HepG2 (cell line): ENCODE data around the gene PXMP4. TPM values are rescaled to one million over a fixed set of nuclear protein-coding genes. Genes with fewer than 3 reads are reported as not detected.

Experiments used
- ATAC-seq: fragments of 200-7000 bp; cut with Tn5 transposase; 3 replicates; pipeline ENCODE4 v1.9.1; 2020; ENCODE audit warnings: mild to moderate bottlenecking, moderate library complexity
- BruUV-seq: library from RNA; stranded (reverse); fragments of 400-500 nt; replicated peaks from 2 replicates; lab custom pipeline; 2021; lab: Mats Ljungman, UMichigan
- CTCF ChIA-PET: fragments of 300-600 bp; formaldehyde crosslinking; extraction: SDS; loops from one replicate; lab custom pipeline; 2021; ENCODE audit warnings: low total read pairs, inconsistent platforms, low intra/inter-chr PET ratio; lab: Yijun Ruan, JAX
- POLR2A ChIA-PET: fragments of 350-600 bp; sonication (Branson Sonifier 250); formaldehyde crosslinking; loops from one replicate; lab custom pipeline; 2020; ENCODE audit warnings: antibody characterized with exemption, inconsistent platforms; lab: Yijun Ruan, JAX
- DNase-seq: peaks from one replicate; pipeline ENCODE4 v3.0.0-alpha.2; 2015; ENCODE audit warnings: low spot score
- FAIRE-seq: peaks from 3 replicates; lab custom pipeline; 2011; peaks lifted over from hg19 to GRCh38; lab: Jason Lieb, UNC
- H2AFZ ChIP-seq: one replicate; pipeline ENCODE4 v1.6.1; 2011; ENCODE audit warnings: low read length, inconsistent platforms
- H3K27ac ChIP-seq: fragments of 300-600 bp; 3 replicates; pipeline ENCODE4 v1.8.0; 2011; ENCODE audit warnings: mixed run types, mild to moderate bottlenecking, mixed read lengths, low read length, inconsistent platforms; ENCODE audit not compliant: insufficient read depth; ENCODE audit errors: extremely low read length
- H3K27me3 ChIP-seq, 2 experiments: fragments of 200-600 bp in 1 of 2; 2 replicates in 1 of 2; 3 replicates in 1 of 2; pipeline versions ENCODE4 v1.6.0 to v1.8.0; 2011; ENCODE audit warnings: low read length in 2 of 2, mild to moderate bottlenecking in 2 of 2, moderate library complexity in 2 of 2, inconsistent platforms in 1 of 2; ENCODE audit not compliant: insufficient read depth in 2 of 2, control insufficient read depth in 1 of 2
- H3K36me3 ChIP-seq, 2 experiments: fragments of 200-600 bp in 1 of 2; replicated peaks in 1 of 2; 2 replicates in 1 of 2; 3 replicates in 1 of 2; pipeline versions ENCODE4 v1.5.1 to v1.8.0; 2011; ENCODE audit warnings: low read length in 2 of 2, inconsistent platforms in 1 of 2; ENCODE audit not compliant: insufficient read depth in 2 of 2, control insufficient read depth in 1 of 2
- H3K4me1 ChIP-seq: 2 replicates; pipeline ENCODE4 v1.5.1; 2012; ENCODE audit warnings: low read length, inconsistent platforms; ENCODE audit not compliant: insufficient read depth
- H3K4me2 ChIP-seq: 2 replicates; pipeline ENCODE4 v1.6.0; 2011; ENCODE audit warnings: low read depth, low read length, inconsistent platforms
- H3K4me3 ChIP-seq, 3 experiments: fragments of 200-600 bp in 1 of 3; sonication (generic), shearing (Covaris generic) in 1 of 3; replicated peaks in 1 of 3; 2 replicates each; pipeline ENCODE4 v1.5.1; 2011 to 2016; ENCODE audit warnings: low read length in 3 of 3, inconsistent platforms in 2 of 3, low read depth in 2 of 3, mild to moderate bottlenecking in 2 of 3, control low read depth in 1 of 3, mixed read lengths in 1 of 3; ENCODE audit not compliant: insufficient read depth in 1 of 3
- H3K79me2 ChIP-seq: one replicate; pipeline ENCODE4 v1.6.1; 2011; ENCODE audit warnings: low read length, inconsistent platforms; ENCODE audit not compliant: insufficient read depth
- H3K9ac ChIP-seq: 2 replicates; pipeline ENCODE4 v1.6.0; 2011; ENCODE audit warnings: mild to moderate bottlenecking, low read depth, low read length, inconsistent platforms; ENCODE audit not compliant: insufficient read depth
- H3K9me3 ChIP-seq: 2 replicates; pipeline ENCODE4 v1.5.1; 2012; ENCODE audit warnings: mild to moderate bottlenecking, low read length
- H4K20me1 ChIP-seq: 2 replicates; pipeline ENCODE4 v1.6.0; 2011; ENCODE audit warnings: inconsistent platforms, mild to moderate bottlenecking, low read length, moderate library complexity; ENCODE audit not compliant: insufficient read depth
- BHLHE40 ChIP-seq: IDR thresholded peaks from 2 replicates; pipeline ENCODE4 v1.6.1; 2011; ENCODE audit warnings: low read length, improper control_type of control experiment
- CHD4 ChIP-seq: fragments of 200-600 bp; sonication (generic); IDR thresholded peaks from 2 replicates; pipeline ENCODE4 v1.7.0; 2017; ENCODE audit warnings: mild to moderate bottlenecking, low read length, borderline replicate concordance
- FOXO4 ChIP-seq: sonication (generic); formaldehyde crosslinking; conservative IDR thresholded peaks from 2 replicates; pipeline ENCODE4 v1.8.1; 2023; ENCODE audit warnings: missing genetic modification reagents
- JUN ChIP-seq: sonication (generic); formaldehyde crosslinking; IDR thresholded peaks from 2 replicates; pipeline ENCODE4 v1.4.0; 2020; ENCODE audit warnings: mild to moderate bottlenecking, missing genetic modification reagents
- KDM1A ChIP-seq: IDR thresholded peaks from 2 replicates; pipeline ENCODE4 v1.6.1; 2016; ENCODE audit warnings: missing compliant biosample characterization
- MED1 ChIP-seq: sonication (generic); formaldehyde crosslinking; IDR thresholded peaks from 2 replicates; pipeline ENCODE4 v1.4.0; 2020; ENCODE audit warnings: missing genetic modification reagents
- MED13 ChIP-seq: sonication (generic); formaldehyde crosslinking; IDR thresholded peaks from 2 replicates; pipeline ENCODE4 v1.5.0; 2020; ENCODE audit warnings: missing genetic modification reagents
- MEIS2 ChIP-seq: sonication (generic); formaldehyde crosslinking; IDR thresholded peaks from 2 replicates; pipeline ENCODE4 v1.9.0; 2021; ENCODE audit warnings: mild to moderate bottlenecking, missing genetic modification reagents
- ONECUT2 ChIP-seq: sonication (generic); formaldehyde crosslinking; IDR thresholded peaks from 2 replicates; pipeline ENCODE4 v1.4.0; 2020; ENCODE audit warnings: missing genetic modification reagents
- RCOR2 ChIP-seq: IDR thresholded peaks from 2 replicates; pipeline ENCODE4 v1.6.1; 2016; ENCODE audit warnings: missing biosample characterization, missing genetic modification reagents
- RXRA ChIP-seq: sonication (generic); formaldehyde crosslinking; IDR thresholded peaks from 2 replicates; pipeline ENCODE4 v1.5.1; 2020; ENCODE audit warnings: missing genetic modification reagents
- ZBTB25 ChIP-seq: IDR thresholded peaks from 2 replicates; pipeline ENCODE4 v1.6.1; 2018; ENCODE audit warnings: missing genetic modification reagents
- ZFP37 ChIP-seq: sonication (generic); formaldehyde crosslinking; IDR thresholded peaks from 2 replicates; pipeline ENCODE4 v1.4.0; 2020; ENCODE audit warnings: missing genetic modification reagents, borderline replicate concordance
- ZNF543 ChIP-seq: sonication (generic); formaldehyde crosslinking; IDR thresholded peaks from 2 replicates; pipeline ENCODE4 v1.4.0; 2020; ENCODE audit warnings: mild to moderate bottlenecking, missing genetic modification reagents
- ZNF546 ChIP-seq: sonication (generic); formaldehyde crosslinking; conservative IDR thresholded peaks from 2 replicates; pipeline ENCODE4 v1.8.1; 2023; ENCODE audit warnings: mild to moderate bottlenecking, missing genetic modification reagents
- ZNF563 ChIP-seq: sonication (generic); formaldehyde crosslinking; IDR thresholded peaks from 2 replicates; pipeline ENCODE4 v1.8.0; 2022; ENCODE audit warnings: mild to moderate bottlenecking, moderate library complexity, missing genetic modification reagents
- ZSCAN21 ChIP-seq: sonication (generic); formaldehyde crosslinking; IDR thresholded peaks from 2 replicates; pipeline ENCODE4 v1.8.0; 2022; ENCODE audit warnings: mild to moderate bottlenecking, missing genetic modification reagents, moderate library complexity, borderline replicate concordance
- WGBS: methylation state at CpG from one replicate; pipeline ENCODE4 v1.1.6; 2017; ENCODE audit warnings: low lambda C conversion rate; 5-methylcytosine and 5-hydroxymethylcytosine counted together
- in situ Hi-C: cut with HindIII; loops from 2 replicates; pipeline ENCODE4 v1.10.0; 2017; ENCODE audit warnings: low pct_unique_long_range_greater_than_20kb; ENCODE audit not compliant: extremely low pct_ligation_motif_present
- intact Hi-C: fragments of 100-400 bp; cut with micrococcal nuclease; formaldehyde crosslinking; loops from one replicate; pipeline ENCODE4 v1.10.0; 2022; ENCODE audit not compliant: unreplicated experiment
- polyA plus RNA-seq, 8 experiments: library from polyadenylated mRNA; depleted of rRNA in 3 of 8; stranded (reverse) in 7 of 8; unstranded in 1 of 8; fragments of >200 nt; fragmentation: Illumina TruSeq in 4 of 8; extraction: Trizol in 4 of 8; gene quantifications; 2 replicates each; pipeline versions ENCODE4 v1.2.1 to v1.2.3, GENCODE V29; 2011 to 2016; ENCODE audit warnings: low read depth in 4 of 8, missing spikeins in 1 of 8, mixed read lengths in 1 of 8; ENCODE audit not compliant: insufficient read depth in 1 of 8
- total RNA-seq, 5 experiments: library from RNA; depleted of rRNA; stranded (reverse); fragments of >200 nt; fragmentation: Illumina TruSeq; extraction: Trizol; gene quantifications; 2 replicates each; pipeline ENCODE4 v1.2.3, GENCODE V29; 2016; ENCODE audit warnings: low read depth in 1 of 5
- TF ChIP-seq, protein P1 (sequence below): sonication (generic); formaldehyde crosslinking; IDR thresholded peaks from 2 replicates; pipeline ENCODE4 v1.9.0; 2021; ENCODE audit warnings: missing genetic modification reagents, mild to moderate bottlenecking, borderline replicate concordance
- TF ChIP-seq, protein P2 (sequence below): sonication (generic); formaldehyde crosslinking; IDR thresholded peaks from 2 replicates; pipeline ENCODE4 v1.5.0; 2020; ENCODE audit warnings: mild to moderate bottlenecking, missing genetic modification reagents

The PXMP4 gene
- total and polyA plus RNA-seq, 2 of the 13 experiments (the other 11 are each of a cell fraction or from before 2014, with no cell fraction given), result not detected

GRCh38 chr20:33689493-33689892, 30.6 kb downstream of the PXMP4 start:
- no TSS peak for BruUV-seq
- in situ Hi-C loops (no loop called here), intact Hi-C loops (loop anchor here (5.0 kb wide), 1 partner anchor 123 kb away; the partner anchor contains the start of gene CHMP4B)
- no peaks in the 10 kb centered on the region for H3K9me3 ChIP-seq
- FAIRE-seq (no peak), DNase-seq (no peak), ATAC-seq (no peak)
- 41% methylated on average over 1 of the region's 1 CpG for WGBS
- POLR2A ChIA-PET, result interaction anchor here (1.0 kb wide), 1 partner anchor 16 kb away, joined by 3 read pairs; no protein-coding TSS in a partner anchor
- CTCF ChIA-PET, result no interaction called here
- H3K27ac ChIP-seq, result no peak overlapping the region
- peak overlapping the region; percentile 47 for H3K4me2 ChIP-seq
- H4K20me1 ChIP-seq, result no peaks in the 10 kb centered on the region
- no peak overlapping the region for H3K9ac ChIP-seq
- H3K4me3 ChIP-seq, result no peak overlapping the region
- H2AFZ ChIP-seq, result no peak overlapping the region
- no peaks in the 10 kb centered on the region for H3K36me3 ChIP-seq
- peaks cover 11% of the 10 kb centered on the region for H3K79me2 ChIP-seq
- no peaks in the 10 kb centered on the region for H3K27me3 ChIP-seq
- peaks cover 79% of the 10 kb centered on the region for H3K4me1 ChIP-seq
- TF ChIP-seq RXRA, result no peak
- no peak for TF ChIP-seq ZNF563 (CRISPR knock-in tag)
- no peak for TF ChIP-seq ZBTB25 (CRISPR knock-in tag)
- TF ChIP-seq, protein P1, sequence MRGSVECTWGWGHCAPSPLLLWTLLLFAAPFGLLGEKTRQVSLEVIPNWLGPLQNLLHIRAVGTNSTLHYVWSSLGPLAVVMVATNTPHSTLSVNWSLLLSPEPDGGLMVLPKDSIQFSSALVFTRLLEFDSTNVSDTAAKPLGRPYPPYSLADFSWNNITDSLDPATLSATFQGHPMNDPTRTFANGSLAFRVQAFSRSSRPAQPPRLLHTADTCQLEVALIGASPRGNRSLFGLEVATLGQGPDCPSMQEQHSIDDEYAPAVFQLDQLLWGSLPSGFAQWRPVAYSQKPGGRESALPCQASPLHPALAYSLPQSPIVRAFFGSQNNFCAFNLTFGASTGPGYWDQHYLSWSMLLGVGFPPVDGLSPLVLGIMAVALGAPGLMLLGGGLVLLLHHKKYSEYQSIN, result no peak
- TF ChIP-seq JUN (CRISPR knock-in tag), result 0 out of 2 replicates have a peak, but pooled peaks have one; percentile 1
- TF ChIP-seq BHLHE40, result no peak
- 0 out of 2 replicates have a peak, but pooled peaks have one; percentile 33 for TF ChIP-seq ZNF543 (CRISPR knock-in tag)
- TF ChIP-seq FOXO4 (CRISPR knock-in tag), result no peak
- peak; percentile 85; the same call in 1 of the 2 replicates for TF ChIP-seq ZSCAN21
- 0 out of 2 replicates have a peak, but pooled peaks have one; percentile 19 for TF ChIP-seq ONECUT2 (CRISPR knock-in tag)
- no peak for TF ChIP-seq MED1 (CRISPR knock-in tag)
- TF ChIP-seq MEIS2, result no peak
- TF ChIP-seq, protein P2, sequence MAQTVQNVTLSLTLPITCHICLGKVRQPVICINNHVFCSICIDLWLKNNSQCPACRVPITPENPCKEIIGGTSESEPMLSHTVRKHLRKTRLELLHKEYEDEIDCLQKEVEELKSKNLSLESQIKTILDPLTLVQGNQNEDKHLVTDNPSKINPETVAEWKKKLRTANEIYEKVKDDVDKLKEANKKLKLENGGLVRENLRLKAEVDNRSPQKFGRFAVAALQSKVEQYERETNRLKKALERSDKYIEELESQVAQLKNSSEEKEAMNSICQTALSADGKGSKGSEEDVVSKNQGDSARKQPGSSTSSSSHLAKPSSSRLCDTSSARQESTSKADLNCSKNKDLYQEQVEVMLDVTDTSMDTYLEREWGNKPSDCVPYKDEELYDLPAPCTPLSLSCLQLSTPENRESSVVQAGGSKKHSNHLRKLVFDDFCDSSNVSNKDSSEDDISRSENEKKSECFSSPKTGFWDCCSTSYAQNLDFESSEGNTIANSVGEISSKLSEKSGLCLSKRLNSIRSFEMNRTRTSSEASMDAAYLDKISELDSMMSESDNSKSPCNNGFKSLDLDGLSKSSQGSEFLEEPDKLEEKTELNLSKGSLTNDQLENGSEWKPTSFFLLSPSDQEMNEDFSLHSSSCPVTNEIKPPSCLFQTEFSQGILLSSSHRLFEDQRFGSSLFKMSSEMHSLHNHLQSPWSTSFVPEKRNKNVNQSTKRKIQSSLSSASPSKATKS, result no peak
- TF ChIP-seq CHD4, result 0 out of 2 replicates have a peak, but pooled peaks have one; percentile 17
- TF ChIP-seq MED13 (CRISPR knock-in tag), result no peak
- TF ChIP-seq KDM1A, result 0 out of 2 replicates have a peak, but pooled peaks have one; percentile 4
- TF ChIP-seq ZNF546, result no peak
- TF ChIP-seq ZFP37 (CRISPR knock-in tag), result no peak
- TF ChIP-seq RCOR2, result no peak
